ENCODE results near the gene DACH1.

- no peak for TF ChIP-seq TAF1 (IDR thresholded peaks at IDR 0.05; ENCODE audit: borderline replicate concordance, low read depth, low read length)
- no peak for TF ChIP-seq POLR2A (IDR thresholded peaks at IDR 0.05; ENCODE audit: low read depth, low read length)
- TF ChIP-seq POLR2AphosphoS5 (IDR thresholded peaks at IDR 0.05; ENCODE audit: low read depth, low read length): no peak
Measured at GRCh38 chr13:71488201-71488600, 378.8 kb downstream of the DACH1 start.
